GM13977 (cell line): Measurements from ENCODE around the gene TMC8.

Source experiments
- DNase-seq: peaks from one replicate; pipeline ENCODE4 v3.0.0; 2012; ENCODE audit warnings: low spot score
- CTCF ChIP-seq: IDR thresholded peaks from 2 replicates; pipeline ENCODE4 v1.5.1; 2012; ENCODE audit warnings: mild to moderate bottlenecking, control low read depth; ENCODE audit not compliant: insufficient read depth; ENCODE audit errors: extremely low read depth, missing control alignments
- in situ Hi-C: fragments of 300-500 bp; cut with MboI; formaldehyde crosslinking; loops from one replicate; pipeline ENCODE4 v1.12.0; 2022; ENCODE audit warnings: low sequenced_read_pairs, low pct_unique_long_range_greater_than_20kb, mixed read lengths, inconsistent platforms; ENCODE audit not compliant: unreplicated experiment

The TMC8 gene

DNA sequence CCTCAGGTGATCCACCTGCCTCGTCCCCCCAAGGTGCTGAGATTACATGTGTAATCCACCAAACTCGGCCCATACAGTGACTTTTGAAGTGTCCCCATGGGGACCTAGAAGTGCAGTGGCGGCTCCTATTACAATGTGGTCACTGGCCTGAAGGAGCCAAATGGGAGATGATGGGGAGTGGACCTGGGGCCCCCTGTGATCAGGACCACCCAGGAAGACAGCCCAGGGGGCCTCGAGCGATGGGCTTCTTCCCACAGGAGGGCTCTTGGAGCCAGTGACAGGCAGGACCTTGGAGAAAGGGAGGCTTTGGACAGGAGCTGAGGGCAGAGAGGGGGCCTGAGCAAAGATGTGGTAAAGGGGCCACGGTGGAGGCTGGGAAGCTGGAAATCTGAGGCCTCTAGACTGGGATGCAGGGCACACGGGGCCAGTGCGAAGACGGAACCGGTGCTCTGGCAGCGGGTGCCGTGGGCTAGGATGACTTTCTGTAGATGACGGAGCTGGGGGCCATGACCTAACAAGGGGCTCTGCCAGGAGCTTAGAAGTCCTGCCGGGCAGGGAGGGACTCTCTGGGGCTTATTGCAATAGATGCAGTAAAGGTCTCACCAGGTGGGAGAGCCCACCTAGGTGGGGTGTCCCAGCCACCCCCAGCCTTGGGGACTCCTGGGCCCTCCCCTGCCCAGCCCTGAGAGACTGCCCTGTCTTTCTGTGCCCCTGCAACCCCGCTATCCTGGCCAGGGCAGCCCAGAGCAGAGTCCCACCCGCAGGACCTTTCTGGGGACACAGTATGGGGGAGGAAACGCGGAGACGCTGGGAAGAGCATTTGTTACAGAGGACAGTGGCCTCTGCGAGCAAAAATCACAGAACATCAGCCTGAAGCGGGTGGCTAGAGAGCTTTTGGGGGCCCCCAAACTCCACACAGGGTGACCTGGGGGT, 12.9 kb downstream of the TMC8 start:
- no peak for TF ChIP-seq CTCF
- in situ Hi-C loops = no loop called here
- no peak for DNase-seq

DNA sequence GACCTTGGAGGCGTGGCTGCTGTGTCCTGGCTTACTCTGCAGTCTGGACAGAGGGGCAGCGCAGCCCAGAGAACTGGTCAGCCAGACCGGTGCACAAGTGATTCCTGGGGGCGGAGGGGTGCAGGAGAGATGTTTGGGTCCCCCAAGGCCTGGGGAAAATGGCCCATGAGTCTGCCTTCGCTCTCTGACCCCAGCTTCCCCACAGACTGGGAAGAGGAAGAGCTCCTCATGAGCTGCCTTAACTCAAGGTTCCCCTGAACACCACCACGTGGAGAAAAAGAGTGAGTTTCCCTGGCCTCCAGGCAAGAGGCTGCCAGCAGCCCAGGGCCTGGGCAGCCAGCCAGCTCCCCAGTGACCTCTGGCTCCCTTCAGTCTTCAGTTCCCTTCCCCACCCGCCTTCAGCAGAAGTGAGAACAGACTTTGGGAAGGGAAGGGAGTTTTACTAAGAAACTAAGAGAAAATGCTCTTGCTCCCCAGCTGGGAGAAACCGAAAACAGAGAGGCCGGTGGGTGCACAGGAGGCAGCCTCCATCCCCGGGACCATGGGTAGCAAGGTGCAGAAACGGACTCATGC, 13.7 kb downstream of the TMC8 start:
- in situ Hi-C loops = no loop called here
- no peak for TF ChIP-seq CTCF
- no peak for DNase-seq

- in situ Hi-C loops = no loop called here
- no peak for DNase-seq
Observed at GRCh38 chr17:78144736-78145641, 14.4 kb downstream of the TMC8 start.

GRCh38 chr17:78146471-78146869, 15.9 kb downstream of the TMC8 start:
- no peak for DNase-seq
- TF ChIP-seq CTCF = no peak
- in situ Hi-C loops = no loop called here

More at GRCh38 chr17:78144736-78145641, 14.4 kb downstream of the TMC8 start:
- TF ChIP-seq CTCF = no peak

DNA sequence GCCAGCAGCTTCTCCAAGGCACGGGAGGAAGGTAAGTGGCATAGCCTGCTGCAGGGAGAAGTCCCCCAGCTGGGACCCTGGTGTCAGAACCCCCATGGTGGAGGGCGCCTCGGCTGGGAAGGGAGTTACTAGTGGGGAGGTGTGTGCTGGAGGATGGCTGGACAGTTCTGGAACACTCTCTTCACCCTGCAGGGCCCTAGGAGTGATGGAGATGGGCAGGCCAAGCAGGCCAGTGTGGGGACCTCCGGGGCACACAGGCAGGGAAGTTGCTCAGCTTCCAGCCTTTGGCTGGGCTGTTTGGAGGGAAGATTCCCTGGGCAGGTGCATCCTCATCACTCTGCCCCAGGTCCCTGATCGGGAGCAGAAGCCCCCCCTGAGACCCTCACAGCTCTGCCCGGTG, 16.3 kb downstream of the TMC8 start:
- in situ Hi-C loops = no loop called here
- DNase-seq = no peak
- no peak for TF ChIP-seq CTCF

- no peak for TF ChIP-seq CTCF
- in situ Hi-C loops = no loop called here
- no peak for DNase-seq
Observed at GRCh38 chr17:78147315-78147998, 16.9 kb downstream of the TMC8 start.
